HCT116 (cell line): ENCODE measurements around the gene PHGDH. TPM values are rescaled to one million over a fixed set of nuclear protein-coding genes. Genes with fewer than 3 reads are reported as not detected.

Source experiments
- ATAC-seq: fragments of 200-7000 bp; cut with Tn5 transposase; 2 replicates; pipeline ENCODE4 v1.9.1; 2020; ENCODE audit warnings: mild to moderate bottlenecking, moderate library complexity
- BruUV-seq: library from RNA; stranded (reverse); fragments of 400-500 nt; replicated peaks from 2 replicates; lab custom pipeline; 2021; lab: Mats Ljungman, UMichigan
- CTCF ChIA-PET: fragments of 300-600 bp; sonication (Branson Sonifier 250); formaldehyde crosslinking; loops from one replicate; lab custom pipeline; 2021; ENCODE audit warnings: antibody characterized with exemption; lab: Charles Lee
- POLR2A ChIA-PET: fragments of 300-600, 350-600 bp; sonication (Branson Sonifier 250); formaldehyde crosslinking; loops from one replicate; lab custom pipeline; 2021; ENCODE audit warnings: antibody characterized with exemption; lab: Charles Lee
- RAD21 ChIA-PET, 2 experiments: fragments of 300-600 bp; sonication (Branson Sonifier 250); formaldehyde crosslinking; loops; one replicate each; lab custom pipeline; 2023; ENCODE audit warnings: low total read pairs in 2 of 2; ENCODE audit not compliant: uncharacterized antibody in 2 of 2, unreplicated experiment in 2 of 2, low non-redundant PET in 1 of 2; lab: Charles Lee
- DNase-seq: peaks from one replicate; pipeline ENCODE4 v3.0.0-alpha.2; 2010; ENCODE audit warnings: low read depth, low spot score
- H2AFZ ChIP-seq: fragments of 200-600 bp; shearing (Covaris generic), sonication (generic); 2 replicates; pipeline ENCODE4 v1.6.1; 2017; ENCODE audit warnings: low read depth, mixed run types, mixed read lengths, antibody characterized with exemption, low read length; ENCODE audit not compliant: poor library complexity, severe bottlenecking
- H3K27ac ChIP-seq: 2 replicates; pipeline ENCODE4 v1.5.1; 2012; ENCODE audit warnings: low read depth, low read length
- H3K27me3 ChIP-seq: fragments of 200-600 bp; sonication (generic); 2 replicates; pipeline ENCODE4 v1.6.1; 2016; ENCODE audit warnings: mixed run types, low read length, mixed read lengths; ENCODE audit not compliant: insufficient read depth
- H3K36me3 ChIP-seq, 2 experiments: fragments of 200-500 bp in 1 of 2; fragments of 200-600 bp in 1 of 2; sonication (Bioruptor generic) in 1 of 2; sonication (generic) in 1 of 2; 2 replicates each; pipeline versions ENCODE4 v1.5.1 to v1.6.1; 2014 to 2016; ENCODE audit warnings: low read length in 2 of 2, inconsistent platforms in 1 of 2, mixed read lengths in 1 of 2, mixed run types in 1 of 2; ENCODE audit not compliant: insufficient read depth in 2 of 2, control insufficient read depth in 1 of 2
- H3K4me1 ChIP-seq, 2 experiments: fragments of 200-600 bp in 1 of 2; sonication (generic) in 1 of 2; 2 replicates each; pipeline versions ENCODE4 v1.5.1 to v1.6.1; 2012 to 2017; ENCODE audit warnings: low read length in 2 of 2, inconsistent platforms in 1 of 2, mild to moderate bottlenecking in 1 of 2, mixed read lengths in 1 of 2, mixed run types in 1 of 2, moderate library complexity in 1 of 2; ENCODE audit not compliant: insufficient read depth in 2 of 2, control insufficient read depth in 1 of 2
- H3K4me2 ChIP-seq: fragments of 200-600 bp; sonication (generic); 2 replicates; pipeline ENCODE4 v1.6.1; 2017; ENCODE audit warnings: mixed run types, low read length, mixed read lengths
- H3K4me3 ChIP-seq, 2 experiments: fragments of 200-600 bp in 1 of 2; sonication (generic) in 1 of 2; replicated peaks in 1 of 2; 2 replicates each; pipeline ENCODE4 v1.5.1; 2011 to 2016; ENCODE audit warnings: low read length in 2 of 2, control low read depth in 1 of 2, low read depth in 1 of 2, mild to moderate bottlenecking in 1 of 2, mixed read lengths in 1 of 2, mixed run types in 1 of 2
- H3K79me2 ChIP-seq: fragments of 200-600 bp; sonication (generic); 2 replicates; pipeline ENCODE4 v1.6.1; 2017; ENCODE audit warnings: mild to moderate bottlenecking, mixed run types, low read length, moderate library complexity, mixed read lengths; ENCODE audit not compliant: insufficient read depth
- H3K9ac ChIP-seq: fragments of 200-600 bp; sonication (generic); 2 replicates; pipeline ENCODE4 v1.6.1; 2016; ENCODE audit warnings: low read length, mixed read lengths
- H3K9me2 ChIP-seq: fragments of 200-600 bp; sonication (generic), shearing (Covaris generic); 2 replicates; pipeline ENCODE4 v1.6.1; 2017; ENCODE audit warnings: mixed run types, mild to moderate bottlenecking, moderate library complexity; ENCODE audit not compliant: insufficient read depth
- H3K9me3 ChIP-seq, 2 experiments: fragments of 200-500 bp in 1 of 2; fragments of 200-600 bp in 1 of 2; sonication (Bioruptor generic) in 1 of 2; sonication (generic) in 1 of 2; 2 replicates each; pipeline ENCODE4 v1.6.1; 2014 to 2017; ENCODE audit warnings: low read length in 2 of 2, mixed read lengths in 2 of 2, inconsistent platforms in 1 of 2, low read depth in 1 of 2, mild to moderate bottlenecking in 1 of 2, mixed run types in 1 of 2, moderate library complexity in 1 of 2; ENCODE audit not compliant: control insufficient read depth in 1 of 2, insufficient read depth in 1 of 2
- H4K20me1 ChIP-seq: fragments of 200-600 bp; sonication (generic), shearing (Covaris generic); 2 replicates; pipeline ENCODE4 v1.6.1; 2017; ENCODE audit warnings: mixed run types, mild to moderate bottlenecking, moderate library complexity; ENCODE audit not compliant: insufficient read depth
- CBX3 ChIP-seq: IDR thresholded peaks from 2 replicates; pipeline ENCODE4 v1.6.1; 2012; ENCODE audit warnings: low read depth
- CEBPB ChIP-seq: IDR thresholded peaks from 2 replicates; pipeline ENCODE4 v1.6.1; 2012; ENCODE audit warnings: low read depth
- CTCF ChIP-seq, 3 experiments: fragments of 200-600 bp in 1 of 3; sonication (generic) in 1 of 3; IDR thresholded peaks in 2 of 3; conservative IDR thresholded peaks in 1 of 3; 2 replicates each; pipeline ENCODE4 v1.5.1; 2012 to 2017; ENCODE audit warnings: low read depth in 2 of 3, low read length in 2 of 3, antibody characterized with exemption in 1 of 3, borderline replicate concordance in 1 of 3, control low read depth in 1 of 3, mild to moderate bottlenecking in 1 of 3, mixed read lengths in 1 of 3, mixed run types in 1 of 3, moderate library complexity in 1 of 3; ENCODE audit not compliant: insufficient read depth in 1 of 3
- EGR1 ChIP-seq: IDR thresholded peaks from 2 replicates; pipeline ENCODE4 v1.6.1; 2012; ENCODE audit warnings: low read depth
- ELF1 ChIP-seq: IDR thresholded peaks from 2 replicates; pipeline ENCODE4 v1.6.1; 2012; ENCODE audit warnings: low read depth, borderline replicate concordance
- EZH2 ChIP-seq: fragments of 200-600 bp; sonication (generic); IDR thresholded peaks from 2 replicates; pipeline ENCODE4 v1.6.1; 2017; ENCODE audit warnings: antibody characterized with exemption, mixed run types
- EZH2phosphoT487 ChIP-seq: fragments of 200-600 bp; IDR thresholded peaks from 2 replicates; pipeline ENCODE4 v1.6.1; 2018; ENCODE audit warnings: antibody characterized with exemption, borderline replicate concordance
- FOSL1 ChIP-seq: IDR thresholded peaks from 2 replicates; pipeline ENCODE4 v1.6.1; 2012; ENCODE audit warnings: low read depth
- JUND ChIP-seq: IDR thresholded peaks from 2 replicates; pipeline ENCODE4 v1.6.1; 2012
- MAX ChIP-seq: IDR thresholded peaks from 2 replicates; pipeline ENCODE4 v1.6.1; 2012
- POLR2A ChIP-seq: IDR thresholded peaks from 2 replicates; pipeline ENCODE4 v1.7.0; 2011; ENCODE audit warnings: borderline replicate concordance; ENCODE audit not compliant: insufficient read depth, insufficient read length; ENCODE audit errors: extremely low read depth
- RAD21 ChIP-seq: IDR thresholded peaks from 2 replicates; pipeline ENCODE4 v1.6.1; 2012; ENCODE audit warnings: low read depth, mild to moderate bottlenecking
- REST ChIP-seq: IDR thresholded peaks from 2 replicates; pipeline ENCODE4 v1.6.1; 2012; ENCODE audit warnings: low read depth
- SIN3A ChIP-seq: IDR thresholded peaks from 2 replicates; pipeline ENCODE4 v1.6.1; 2012; ENCODE audit warnings: low read depth
- SP1 ChIP-seq: IDR thresholded peaks from 2 replicates; pipeline ENCODE4 v1.6.1; 2012; ENCODE audit warnings: low read depth
- TCF7L2 ChIP-seq: IDR thresholded peaks from 2 replicates; pipeline ENCODE4 v1.7.0; 2011; ENCODE audit warnings: borderline replicate concordance, inconsistent platforms; ENCODE audit not compliant: insufficient read depth, insufficient read length; ENCODE audit errors: extremely low read depth
- ZFX ChIP-seq: fragments of 450-650 bp; IDR thresholded peaks from 2 replicates; pipeline ENCODE4 v1.6.1; 2017
- ZNF274 ChIP-seq: fragments of 200-500 bp; sonication (Bioruptor generic); IDR thresholded peaks from 2 replicates; pipeline ENCODE4 v1.6.1; 2014; ENCODE audit warnings: mild to moderate bottlenecking, low read depth, low read length, inconsistent platforms
- intact Hi-C: fragments of 100-400 bp; cut with micrococcal nuclease; formaldehyde crosslinking; loops from 2 replicates; pipeline ENCODE4 v1.10.0; 2022
- total RNA-seq: library from RNA; stranded (reverse); gene quantifications from one replicate; pipeline ENCODE4 v1.2.1, GENCODE V29; 2021; ENCODE audit not compliant: unreplicated experiment
- TF ChIP-seq, protein P1 (sequence below): IDR thresholded peaks from 2 replicates; pipeline ENCODE4 v1.6.1; 2012
- TF ChIP-seq, protein P2 (sequence below): IDR thresholded peaks from 2 replicates; pipeline ENCODE4 v1.6.1; 2011; ENCODE audit warnings: mild to moderate bottlenecking, low read length, moderate library complexity; ENCODE audit not compliant: insufficient replicate concordance; ENCODE audit errors: extremely low read depth

PHGDH gene
- total RNA-seq, 1 experiment from 2014 or later, result 187 TPM

DNA sequence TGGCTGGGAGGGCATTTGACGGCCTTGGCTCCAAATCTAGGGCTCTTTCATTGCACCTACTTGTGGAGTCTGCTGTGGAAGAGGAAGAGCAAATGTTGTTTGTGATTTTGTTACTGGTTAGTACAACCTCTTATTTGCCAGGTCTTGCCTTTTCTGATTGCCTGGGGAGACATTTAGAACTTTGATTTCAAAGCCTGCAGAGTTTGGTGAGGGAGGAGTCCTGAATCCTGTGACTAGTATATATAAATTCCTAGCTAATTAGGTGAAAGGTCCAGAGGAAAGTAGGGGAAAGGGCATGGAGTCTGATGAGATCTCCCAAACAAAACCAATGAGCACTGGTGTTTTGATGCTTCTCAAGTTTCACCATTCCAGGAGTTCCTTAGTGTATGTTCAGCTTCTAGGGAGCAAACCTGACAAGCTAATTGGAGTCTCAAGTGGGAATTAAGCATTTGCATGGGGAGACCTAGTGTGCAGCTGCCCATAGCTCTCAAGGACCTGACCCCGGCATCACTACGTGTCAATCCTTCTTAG is 62.0 kb downstream of the PHGDH start:
- TF ChIP-seq SIN3A, result no peak
- TF ChIP-seq CEBPB, result no peak
- TF ChIP-seq ZNF274, result no peak
- TF ChIP-seq CTCF (IDR thresholded peaks at IDR 0.05 in 2 of 3, conservative IDR thresholded peaks at IDR 0.05 in 1 of 3; ENCODE audit: borderline replicate concordance in 1 of 3, insufficient read depth in 1 of 3, low read depth in 2 of 3, low read length in 2 of 3), result no peak
- no peak for TF ChIP-seq REST
- no peak for TF ChIP-seq JUND
- no peak for TF ChIP-seq EZH2phosphoT487
- TF ChIP-seq CBX3, result no peak
- no peak for TF ChIP-seq FOSL1
- no peak for TF ChIP-seq POLR2A
- TF ChIP-seq ZFX, result no peak
- no peak for TF ChIP-seq EGR1
- TF ChIP-seq TCF7L2, result no peak
- TF ChIP-seq, protein P1, sequence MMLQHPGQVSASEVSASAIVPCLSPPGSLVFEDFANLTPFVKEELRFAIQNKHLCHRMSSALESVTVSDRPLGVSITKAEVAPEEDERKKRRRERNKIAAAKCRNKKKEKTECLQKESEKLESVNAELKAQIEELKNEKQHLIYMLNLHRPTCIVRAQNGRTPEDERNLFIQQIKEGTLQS, result no peak
- TF ChIP-seq EZH2, result no peak
- TF ChIP-seq SP1, result no peak
- TF ChIP-seq MAX, result no peak
- TF ChIP-seq RAD21, result no peak
- TF ChIP-seq, protein P2, sequence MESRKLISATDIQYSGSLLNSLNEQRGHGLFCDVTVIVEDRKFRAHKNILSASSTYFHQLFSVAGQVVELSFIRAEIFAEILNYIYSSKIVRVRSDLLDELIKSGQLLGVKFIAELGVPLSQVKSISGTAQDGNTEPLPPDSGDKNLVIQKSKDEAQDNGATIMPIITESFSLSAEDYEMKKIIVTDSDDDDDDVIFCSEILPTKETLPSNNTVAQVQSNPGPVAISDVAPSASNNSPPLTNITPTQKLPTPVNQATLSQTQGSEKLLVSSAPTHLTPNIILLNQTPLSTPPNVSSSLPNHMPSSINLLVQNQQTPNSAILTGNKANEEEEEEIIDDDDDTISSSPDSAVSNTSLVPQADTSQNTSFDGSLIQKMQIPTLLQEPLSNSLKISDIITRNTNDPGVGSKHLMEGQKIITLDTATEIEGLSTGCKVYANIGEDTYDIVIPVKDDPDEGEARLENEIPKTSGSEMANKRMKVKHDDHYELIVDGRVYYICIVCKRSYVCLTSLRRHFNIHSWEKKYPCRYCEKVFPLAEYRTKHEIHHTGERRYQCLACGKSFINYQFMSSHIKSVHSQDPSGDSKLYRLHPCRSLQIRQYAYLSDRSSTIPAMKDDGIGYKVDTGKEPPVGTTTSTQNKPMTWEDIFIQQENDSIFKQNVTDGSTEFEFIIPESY, result no peak
- TF ChIP-seq ELF1, result no peak
- no peaks in the 10 kb centered on the region for H3K79me2 ChIP-seq
- H3K9me3 ChIP-seq, result no peaks in the 10 kb centered on the region
- ChIA-PET RAD21 (no interaction called here), CTCF (interaction anchor here (0.6 kb wide), 1 partner anchor 35 kb away, joined by 3 read pairs; no protein-coding TSS in a partner anchor), POLR2A (no interaction called here)
- ATAC-seq (no peak), DNase-seq (no peak)
- H3K9me2 ChIP-seq, result no peaks in the 10 kb centered on the region
- H3K27ac ChIP-seq, result no peak overlapping the region
- no peak overlapping the region for H3K4me2 ChIP-seq
- no peaks in the 10 kb centered on the region for H4K20me1 ChIP-seq
- H3K36me3 ChIP-seq, result no peaks in the 10 kb centered on the region
- peaks cover 2 to 7% of the 10 kb centered on the region in 2 experiments; a peak in 2 of 4 replicates for H3K4me1 ChIP-seq
- no TSS peak for BruUV-seq
- intact Hi-C loops, result no loop called here
- no peak overlapping the region for H2AFZ ChIP-seq
- no peak overlapping the region for H3K4me3 ChIP-seq
- no peak overlapping the region for H3K9ac ChIP-seq
- H3K27me3 ChIP-seq, result no peaks in the 10 kb centered on the region
